H1 (cell line): ENCODE results near the gene WHAMM.

ENCODE experiments used
- BACH1 ChIP-seq: IDR thresholded peaks from 2 replicates; pipeline ENCODE4 v1.6.1; 2012; ENCODE audit warnings: low read length, improper control_type of control experiment
- CBX5 ChIP-seq: fragments of 300-800, 300-1000 bp; sonication (generic); IDR thresholded peaks from 2 replicates; pipeline ENCODE4 v1.7.1; 2016; ENCODE audit warnings: antibody characterized with exemption, low read length, low read depth
- JUND ChIP-seq: IDR thresholded peaks from 2 replicates; pipeline ENCODE4 v1.6.1; 2011; ENCODE audit warnings: mild to moderate bottlenecking, improper control_type of control experiment, low read length
- POLR2A ChIP-seq, 2 experiments: IDR thresholded peaks; 1 replicate in 1 of 2; 2 replicates in 1 of 2; pipeline ENCODE4 v1.6.1; 2011; ENCODE audit warnings: low read depth in 2 of 2, low read length in 2 of 2, mild to moderate bottlenecking in 2 of 2; ENCODE audit errors: control extremely low read depth in 1 of 2
- SP2 ChIP-seq: IDR thresholded peaks from 2 replicates; pipeline ENCODE4 v1.6.1; 2012; ENCODE audit warnings: mild to moderate bottlenecking, low read length, inconsistent platforms
- TF ChIP-seq, protein P1 (sequence below), 3 experiments: IDR thresholded peaks; 1 replicate in 2 of 3; 2 replicates in 1 of 3; pipeline versions ENCODE4 v1.5.1 to v1.6.1; 2011; ENCODE audit warnings: low read length in 3 of 3, mild to moderate bottlenecking in 3 of 3, inconsistent platforms in 2 of 3, low read depth in 1 of 3, moderate library complexity in 1 of 3; ENCODE audit not compliant: insufficient read depth in 1 of 3; ENCODE audit errors: control extremely low read depth in 1 of 3

- TF ChIP-seq, protein P1, sequence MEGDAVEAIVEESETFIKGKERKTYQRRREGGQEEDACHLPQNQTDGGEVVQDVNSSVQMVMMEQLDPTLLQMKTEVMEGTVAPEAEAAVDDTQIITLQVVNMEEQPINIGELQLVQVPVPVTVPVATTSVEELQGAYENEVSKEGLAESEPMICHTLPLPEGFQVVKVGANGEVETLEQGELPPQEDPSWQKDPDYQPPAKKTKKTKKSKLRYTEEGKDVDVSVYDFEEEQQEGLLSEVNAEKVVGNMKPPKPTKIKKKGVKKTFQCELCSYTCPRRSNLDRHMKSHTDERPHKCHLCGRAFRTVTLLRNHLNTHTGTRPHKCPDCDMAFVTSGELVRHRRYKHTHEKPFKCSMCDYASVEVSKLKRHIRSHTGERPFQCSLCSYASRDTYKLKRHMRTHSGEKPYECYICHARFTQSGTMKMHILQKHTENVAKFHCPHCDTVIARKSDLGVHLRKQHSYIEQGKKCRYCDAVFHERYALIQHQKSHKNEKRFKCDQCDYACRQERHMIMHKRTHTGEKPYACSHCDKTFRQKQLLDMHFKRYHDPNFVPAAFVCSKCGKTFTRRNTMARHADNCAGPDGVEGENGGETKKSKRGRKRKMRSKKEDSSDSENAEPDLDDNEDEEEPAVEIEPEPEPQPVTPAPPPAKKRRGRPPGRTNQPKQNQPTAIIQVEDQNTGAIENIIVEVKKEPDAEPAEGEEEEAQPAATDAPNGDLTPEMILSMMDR (IDR thresholded peaks at IDR 0.05; ENCODE audit: control extremely low read depth in 1 of 3, insufficient read depth in 1 of 3, low read depth in 1 of 3, low read length in 3 of 3), result no peak
- no peak for TF ChIP-seq JUND
- TF ChIP-seq SP2, result no peak
- no peak for TF ChIP-seq POLR2A (IDR thresholded peaks at IDR 0.05; ENCODE audit: control extremely low read depth in 1 of 2, low read depth in 2 of 2, low read length in 2 of 2)
- no peak for TF ChIP-seq BACH1
- no peak for TF ChIP-seq CBX5
Observed at GRCh38 chr15:82850731-82851130, 41.3 kb downstream of the WHAMM start.
